SU-DHL-6 (cell line): ENCODE data around the gene GGT1.
"Not testable (repeated sequence)": the region's sequence is repeated elsewhere in the genome, so short reads cannot be mapped to it uniquely, and the experiment has no call there.

Source experiments
- H2AFZ ChIP-seq: fragments of 200-600 bp; sonication (generic); 2 replicates; pipeline ENCODE4 v1.6.1; 2014; ENCODE audit warnings: low read depth, mild to moderate bottlenecking, moderate library complexity, mixed read lengths, antibody characterized with exemption, low read length; ENCODE audit not compliant: severe bottlenecking
- H3F3A ChIP-seq: fragments of 200-600 bp; shearing (Covaris generic); 2 replicates; pipeline ENCODE4 v1.6.0; 2016; ENCODE audit warnings: antibody characterized with exemption, mild to moderate bottlenecking; ENCODE audit not compliant: insufficient read depth
- H3K27ac ChIP-seq: fragments of 200-600 bp; sonication (generic); 2 replicates; pipeline ENCODE4 v1.5.1; 2016; ENCODE audit warnings: low read depth, mild to moderate bottlenecking, low read length, moderate library complexity, mixed read lengths
- H3K27me3 ChIP-seq: fragments of 200-600 bp; sonication (generic), shearing (Covaris generic); 2 replicates; pipeline ENCODE4 v1.6.0; 2014; ENCODE audit warnings: mild to moderate bottlenecking, low read length
- H3K36me3 ChIP-seq: fragments of 200-600 bp; sonication (generic); 2 replicates; pipeline ENCODE4 v1.6.1; 2014; ENCODE audit warnings: mild to moderate bottlenecking, low read length, mixed read lengths
- H3K4me2 ChIP-seq: fragments of 300-600, 200-600 bp; shearing (Covaris generic), sonication (generic); 2 replicates; pipeline ENCODE4 v1.6.0; 2014; ENCODE audit warnings: low read length, low read depth, mild to moderate bottlenecking; ENCODE audit not compliant: poor library complexity, severe bottlenecking
- H3K4me3 ChIP-seq: fragments of 200-600 bp; sonication (generic); 2 replicates; pipeline ENCODE4 v1.5.1; 2014; ENCODE audit warnings: antibody characterized with exemption, low read length, mild to moderate bottlenecking, mixed read lengths; ENCODE audit not compliant: insufficient read depth, poor library complexity, severe bottlenecking
- H3K79me2 ChIP-seq: fragments of 200-600 bp; sonication (generic); 2 replicates; pipeline ENCODE4 v1.6.1; 2014; ENCODE audit warnings: mild to moderate bottlenecking, low read length, moderate library complexity; ENCODE audit not compliant: insufficient read depth
- H3K9ac ChIP-seq: fragments of 200-600 bp; sonication (generic); 2 replicates; pipeline ENCODE4 v1.7.0; 2014; ENCODE audit warnings: mild to moderate bottlenecking, low read length
- H3K9me2 ChIP-seq: fragments of 200-600 bp; sonication (generic); replicated peaks from 2 replicates; pipeline ENCODE4 v1.6.1; 2014; ENCODE audit warnings: low read length; ENCODE audit not compliant: insufficient read depth
- H3K9me3 ChIP-seq: fragments of 200-600 bp; sonication (generic); 2 replicates; pipeline ENCODE4 v1.6.1; 2014; ENCODE audit warnings: low read length, mixed read lengths; ENCODE audit not compliant: insufficient read depth
- H4K20me1 ChIP-seq: fragments of 200-600 bp; sonication (generic); 2 replicates; pipeline ENCODE4 v1.6.1; 2014; ENCODE audit warnings: low read depth, mild to moderate bottlenecking, antibody characterized with exemption, low read length, moderate library complexity, mixed read lengths
- EZH2phosphoT487 ChIP-seq: fragments of 200-600 bp; sonication (generic), shearing (Covaris generic); conservative IDR thresholded peaks from 2 replicates; pipeline ENCODE4 v1.6.1; 2018; ENCODE audit warnings: mild to moderate bottlenecking, antibody characterized with exemption, low read length, moderate library complexity, mixed read lengths
- TF ChIP-seq, protein P1 (sequence below): fragments of 200-600 bp; sonication (generic); IDR thresholded peaks from one replicate; pipeline ENCODE4 v1.5.1; 2017; ENCODE audit warnings: antibody characterized with exemption, mild to moderate bottlenecking, low read length, moderate library complexity; ENCODE audit not compliant: insufficient read depth, poor library complexity, severe bottlenecking

GGT1 gene

DNA sequence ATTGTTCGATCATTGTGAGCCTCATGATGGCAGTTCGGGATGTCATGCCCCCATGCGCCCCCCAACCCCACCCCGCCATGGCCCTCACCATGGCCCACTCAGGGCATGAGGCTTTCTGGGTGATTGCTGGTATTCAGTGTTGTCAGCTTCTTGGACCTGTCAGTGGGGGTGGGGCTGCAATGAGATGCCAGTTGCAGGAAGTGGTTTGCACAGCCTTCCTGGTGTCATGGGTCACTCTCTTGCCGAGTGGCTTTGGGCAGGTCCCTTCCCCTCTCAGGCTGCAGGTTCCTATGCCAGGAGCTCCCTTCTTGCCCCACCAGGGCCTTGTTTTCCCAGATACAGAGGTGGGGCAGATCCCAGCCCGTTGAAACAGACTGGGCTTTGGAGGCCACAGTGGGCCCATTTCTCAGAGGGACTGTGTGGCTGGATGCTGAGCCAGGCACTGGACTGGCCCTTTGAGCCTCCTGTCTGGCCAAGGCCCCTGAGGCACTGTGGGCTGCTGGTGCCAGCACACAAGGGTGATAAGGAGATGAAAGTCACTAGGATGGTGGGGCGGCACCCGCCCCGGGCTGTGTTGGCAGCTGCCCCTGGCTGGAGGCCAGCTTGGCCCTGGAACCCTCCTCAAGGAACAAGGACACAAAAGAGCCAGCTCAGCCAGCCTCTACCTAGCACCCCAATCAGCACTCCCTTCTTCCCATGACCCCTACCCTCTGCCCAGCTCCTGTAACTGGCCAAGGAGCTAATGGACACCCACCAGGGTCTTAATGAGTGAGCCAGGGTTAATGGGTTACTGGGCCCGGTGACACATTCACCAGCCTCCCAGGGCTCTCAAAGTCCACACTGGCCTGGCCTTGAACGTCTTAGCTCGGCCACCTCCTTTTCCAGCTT is 1.5 kb upstream of the GGT1 start:
- H3K9me2 ChIP-seq: no peaks in the 10 kb centered on the region
- no peak overlapping the region for H3K27ac ChIP-seq
- no peaks in the 10 kb centered on the region for H4K20me1 ChIP-seq
- H3K4me2 ChIP-seq: no peak overlapping the region
- TF ChIP-seq, protein P1, sequence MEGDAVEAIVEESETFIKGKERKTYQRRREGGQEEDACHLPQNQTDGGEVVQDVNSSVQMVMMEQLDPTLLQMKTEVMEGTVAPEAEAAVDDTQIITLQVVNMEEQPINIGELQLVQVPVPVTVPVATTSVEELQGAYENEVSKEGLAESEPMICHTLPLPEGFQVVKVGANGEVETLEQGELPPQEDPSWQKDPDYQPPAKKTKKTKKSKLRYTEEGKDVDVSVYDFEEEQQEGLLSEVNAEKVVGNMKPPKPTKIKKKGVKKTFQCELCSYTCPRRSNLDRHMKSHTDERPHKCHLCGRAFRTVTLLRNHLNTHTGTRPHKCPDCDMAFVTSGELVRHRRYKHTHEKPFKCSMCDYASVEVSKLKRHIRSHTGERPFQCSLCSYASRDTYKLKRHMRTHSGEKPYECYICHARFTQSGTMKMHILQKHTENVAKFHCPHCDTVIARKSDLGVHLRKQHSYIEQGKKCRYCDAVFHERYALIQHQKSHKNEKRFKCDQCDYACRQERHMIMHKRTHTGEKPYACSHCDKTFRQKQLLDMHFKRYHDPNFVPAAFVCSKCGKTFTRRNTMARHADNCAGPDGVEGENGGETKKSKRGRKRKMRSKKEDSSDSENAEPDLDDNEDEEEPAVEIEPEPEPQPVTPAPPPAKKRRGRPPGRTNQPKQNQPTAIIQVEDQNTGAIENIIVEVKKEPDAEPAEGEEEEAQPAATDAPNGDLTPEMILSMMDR: no peak
- no peak for TF ChIP-seq EZH2phosphoT487
- no peaks in the 10 kb centered on the region for H3K9me3 ChIP-seq
- H3F3A ChIP-seq: no peaks in the 10 kb centered on the region
- H3K79me2 ChIP-seq: no peaks in the 10 kb centered on the region
- H3K36me3 ChIP-seq: no peaks in the 10 kb centered on the region
- H3K9ac ChIP-seq: no peak overlapping the region
- H2AFZ ChIP-seq: no peak overlapping the region
- H3K4me3 ChIP-seq: no peak overlapping the region
- no peaks in the 10 kb centered on the region for H3K27me3 ChIP-seq

- H3K9me3 ChIP-seq, H3K9ac ChIP-seq, H3K9me2 ChIP-seq, H3K4me2 ChIP-seq, H3F3A ChIP-seq, H3K27me3 ChIP-seq, H4K20me1 ChIP-seq, H3K27ac ChIP-seq, H3K4me3 ChIP-seq, H3K79me2 ChIP-seq, H3K36me3 ChIP-seq, H2AFZ ChIP-seq: not testable (repeated sequence)
Observed at GRCh38 chr22:24602105-24602749, 766 bp upstream of the GGT1 start.

DNA sequence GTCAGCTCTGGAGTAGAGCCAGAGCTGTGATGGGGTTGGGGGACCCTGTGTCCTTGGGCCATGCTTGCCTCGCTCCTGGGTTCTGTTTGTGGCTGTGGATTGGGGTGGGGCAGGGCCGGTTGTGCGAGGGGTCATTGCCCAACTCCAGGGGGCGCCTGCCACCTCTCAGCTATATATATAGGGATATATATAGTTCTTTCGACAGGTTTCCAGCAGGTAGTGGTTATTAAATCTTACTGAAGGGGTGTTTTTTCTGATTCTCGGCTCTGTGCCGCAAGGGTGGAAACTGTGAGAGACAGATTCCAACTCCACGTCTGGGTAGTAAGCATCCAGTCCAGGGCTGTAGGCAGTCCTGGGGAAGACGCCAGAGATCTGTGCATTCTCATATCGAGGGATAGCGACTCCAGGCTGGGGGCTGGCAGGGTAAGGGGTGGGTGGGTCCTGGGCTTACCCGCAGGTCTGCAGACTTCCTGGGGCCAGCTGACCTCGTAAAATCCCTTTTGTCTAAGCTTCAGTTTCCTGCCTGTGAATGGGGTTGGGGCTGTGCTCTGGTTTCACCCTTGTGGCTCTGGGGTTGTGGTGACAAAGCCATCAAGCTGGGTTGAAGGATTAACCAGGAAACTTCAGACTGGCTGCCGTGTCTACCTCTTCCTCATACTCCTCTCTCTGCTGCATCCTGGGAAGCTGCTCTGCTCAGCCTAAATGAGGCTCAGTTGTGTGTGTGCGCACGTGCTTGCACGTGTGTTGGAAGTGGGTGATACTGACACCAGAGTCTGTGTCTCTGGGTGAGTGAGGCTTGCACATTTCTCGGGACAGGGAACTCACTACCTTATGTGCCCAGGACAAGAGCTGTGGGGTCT is 1.0 kb downstream of the GGT1 start:
- H4K20me1 ChIP-seq, H3K79me2 ChIP-seq, H3K27me3 ChIP-seq, H3K9ac ChIP-seq, H3K4me2 ChIP-seq, H3K9me2 ChIP-seq, H3K9me3 ChIP-seq, H3K36me3 ChIP-seq, H2AFZ ChIP-seq, H3F3A ChIP-seq, H3K27ac ChIP-seq, H3K4me3 ChIP-seq: not testable (repeated sequence)

DNA sequence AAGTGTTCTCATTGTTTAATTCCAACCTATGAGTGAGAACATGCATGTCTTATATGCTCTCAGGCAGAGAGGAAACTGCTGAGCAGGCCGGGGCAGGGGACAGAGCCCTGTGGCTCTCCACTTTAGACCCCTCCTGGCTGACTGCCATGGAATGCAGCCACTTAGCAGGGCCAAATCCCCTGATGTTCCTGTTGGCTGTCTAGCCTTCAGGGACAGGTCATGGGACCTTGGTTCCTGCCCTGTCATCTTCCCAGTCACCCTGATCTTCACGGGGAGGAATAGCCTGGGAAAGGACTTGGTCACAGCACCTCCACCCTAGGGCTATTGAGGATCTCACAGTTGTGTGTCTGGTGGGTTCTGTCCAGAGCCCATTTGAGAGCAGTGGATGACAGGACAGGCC is 3.3 kb downstream of the GGT1 start:
- not testable (repeated sequence) for H3K79me2 ChIP-seq, H3F3A ChIP-seq, H3K36me3 ChIP-seq, H3K4me3 ChIP-seq, H3K9ac ChIP-seq, H3K27ac ChIP-seq, H3K27me3 ChIP-seq, H2AFZ ChIP-seq, H3K9me3 ChIP-seq, H4K20me1 ChIP-seq, H3K9me2 ChIP-seq, H3K4me2 ChIP-seq

DNA sequence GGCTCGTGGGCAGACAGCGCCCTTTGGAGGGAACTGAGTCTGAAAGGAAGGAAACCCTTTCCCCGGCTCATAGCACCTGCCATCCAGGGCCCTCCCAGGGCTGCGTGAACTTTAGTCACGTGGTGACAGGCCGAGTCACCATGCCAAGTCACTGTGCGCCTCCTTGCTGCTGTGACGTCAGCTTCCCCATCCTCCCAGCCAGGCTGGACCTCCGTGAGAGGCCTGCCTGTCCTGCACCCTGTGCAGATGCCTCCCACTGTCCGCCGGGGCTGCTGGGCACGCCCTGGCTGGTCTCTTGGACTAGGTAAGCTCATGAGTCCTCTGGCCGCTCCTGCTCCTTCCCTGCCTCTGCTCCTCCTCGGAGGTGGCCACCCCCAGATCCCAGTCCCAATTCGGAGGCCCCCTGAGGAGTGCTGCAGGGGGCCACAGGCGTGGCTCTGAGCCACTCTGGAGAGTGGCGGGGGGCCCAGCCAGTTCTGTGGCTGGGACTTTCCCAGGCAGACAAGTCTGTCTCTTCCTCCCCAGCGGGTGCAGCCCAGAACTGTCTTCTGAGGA is 4.5 kb downstream of the GGT1 start:
- H3K4me3 ChIP-seq, H3K27ac ChIP-seq, H4K20me1 ChIP-seq, H3K36me3 ChIP-seq, H3K9me3 ChIP-seq, H3K27me3 ChIP-seq, H3K9me2 ChIP-seq, H3K79me2 ChIP-seq, H3F3A ChIP-seq: not testable (repeated sequence)
- H2AFZ ChIP-seq: peak overlapping the region; percentile 90
- peak overlapping the region; percentile 38 for H3K4me2 ChIP-seq
- H3K9ac ChIP-seq: peak overlapping the region; percentile 14; the same call in 1 of the 2 replicates

GRCh38 chr22:24608327-24608726 is 5.3 kb downstream of the GGT1 start:
- H3K27ac ChIP-seq, H3F3A ChIP-seq, H3K9me3 ChIP-seq, H3K79me2 ChIP-seq, H4K20me1 ChIP-seq, H3K27me3 ChIP-seq, H2AFZ ChIP-seq, H3K4me3 ChIP-seq, H3K36me3 ChIP-seq, H3K4me2 ChIP-seq, H3K9ac ChIP-seq, H3K9me2 ChIP-seq: not testable (repeated sequence)
